GM18498 (cell line): ENCODE data around the gene BAAT.
"Not testable (repeated sequence)": the region's sequence is repeated elsewhere in the genome, so short reads cannot be mapped to it uniquely, and the experiment has no call there.

ENCODE experiments used
- ATAC-seq: cut with Tn5 transposase; IDR thresholded peaks from one replicate; pipeline ENCODE4 v1.9.1; 2021; ENCODE audit warnings: mild to moderate bottlenecking, moderate library complexity; ENCODE audit not compliant: unreplicated experiment

The BAAT gene

DNA sequence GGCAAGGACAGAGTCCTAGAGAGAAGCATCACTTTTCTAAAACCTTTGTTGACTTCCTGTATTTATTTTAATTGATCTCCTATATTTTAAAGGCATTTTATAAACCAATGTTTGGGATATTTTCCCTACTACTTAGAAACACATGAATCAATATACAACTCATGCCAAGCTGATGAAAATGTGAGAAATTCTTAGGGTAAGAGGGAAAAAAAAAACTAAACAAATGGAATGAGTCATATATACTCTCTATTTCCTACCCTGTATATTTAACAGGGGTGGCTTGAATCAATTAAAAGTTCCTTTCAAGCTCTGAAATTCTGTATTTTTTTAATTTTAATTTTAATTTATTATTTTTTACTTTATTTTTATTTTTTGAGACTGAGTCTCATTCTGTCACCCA, 19.6 kb downstream of the BAAT start:
- ATAC-seq: no peak

- no peak for ATAC-seq
Measured at GRCh38 chr9:101362450-101362849, 22.4 kb downstream of the BAAT start.

- no peak for ATAC-seq
Measured at GRCh38 chr9:101360647-101361046, 24.2 kb downstream of the BAAT start.

DNA sequence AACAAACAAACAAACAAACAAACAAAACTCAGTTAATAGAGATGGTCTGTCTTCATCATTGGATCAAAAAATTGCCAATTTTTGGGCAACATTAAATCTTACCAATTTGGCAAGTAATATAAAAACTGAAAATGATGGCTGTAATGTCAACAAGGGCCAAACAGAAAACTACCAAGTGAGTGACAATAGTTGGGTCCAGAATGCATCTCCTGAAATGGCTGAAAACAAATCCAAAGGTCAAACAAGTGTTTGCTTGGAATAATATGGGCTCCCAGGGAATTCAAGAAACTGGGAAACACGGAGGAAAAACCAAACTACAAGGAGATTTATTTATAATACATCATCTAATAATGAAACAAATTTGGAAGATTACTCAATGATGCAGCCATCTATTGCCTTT, 25.1 kb downstream of the BAAT start:
- ATAC-seq: no peak

DNA sequence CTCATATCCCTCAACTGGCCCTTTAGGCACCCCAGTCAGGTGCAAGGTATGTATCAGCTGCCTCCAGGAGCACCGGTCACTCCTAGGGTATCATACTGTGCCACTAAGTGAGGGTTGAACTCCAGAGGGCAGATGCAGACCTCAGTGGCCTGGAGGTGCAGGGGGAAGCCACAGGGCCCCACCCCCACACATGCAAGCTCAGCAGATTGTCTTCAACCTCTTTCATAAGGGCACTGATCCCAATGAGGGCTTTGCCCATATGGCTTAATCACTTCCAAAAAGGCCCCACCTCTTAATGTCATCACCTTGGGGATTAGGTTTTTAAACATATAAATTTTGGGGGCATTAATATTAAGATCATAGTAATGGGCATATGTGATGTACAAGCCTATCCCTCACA, 28.2 kb downstream of the BAAT start:
- ATAC-seq: no peak

DNA sequence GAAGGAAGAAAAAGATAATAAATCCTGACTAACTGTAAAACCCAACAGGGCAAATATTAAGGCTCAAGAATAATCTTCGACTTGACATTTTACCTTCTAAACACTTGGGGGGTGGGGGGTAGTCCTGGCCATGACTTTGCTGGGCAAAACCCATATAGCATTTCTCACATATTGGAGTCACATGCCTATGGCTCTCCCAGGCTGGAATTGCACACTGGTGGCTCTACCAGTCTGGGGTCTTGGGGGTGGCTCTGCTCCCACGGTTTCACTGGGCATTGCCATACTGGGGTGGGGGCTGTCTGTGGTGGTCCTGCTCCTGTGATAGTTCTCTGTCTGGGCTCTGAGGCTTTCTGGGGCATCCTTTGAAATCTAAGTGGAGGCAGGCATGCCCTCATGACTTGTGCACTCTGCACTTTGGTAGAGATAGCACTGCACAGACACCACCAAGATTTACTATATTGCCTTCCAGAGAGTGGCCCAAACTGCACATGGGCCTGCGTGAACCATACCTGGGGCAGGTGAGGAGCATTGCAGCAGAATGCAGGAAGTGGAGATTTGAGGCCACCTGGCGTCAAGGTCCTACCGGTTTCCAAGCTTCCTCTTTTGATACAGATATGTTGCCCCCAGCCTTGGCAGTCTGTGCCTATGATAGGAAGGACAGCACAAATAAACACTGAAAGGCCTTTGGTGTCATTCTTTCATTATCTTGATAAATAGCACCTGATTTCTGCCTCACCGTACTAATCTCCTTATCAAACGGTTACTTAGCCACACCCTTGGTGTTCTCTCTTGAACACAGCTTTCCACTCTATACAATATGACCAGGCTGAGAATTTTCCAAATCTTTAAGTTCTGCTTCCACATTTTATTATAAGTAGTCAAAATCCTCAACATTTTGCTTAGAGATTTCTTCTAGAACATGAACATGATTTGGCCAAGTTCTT, 29.8 kb downstream of the BAAT start:
- no peak for ATAC-seq

DNA sequence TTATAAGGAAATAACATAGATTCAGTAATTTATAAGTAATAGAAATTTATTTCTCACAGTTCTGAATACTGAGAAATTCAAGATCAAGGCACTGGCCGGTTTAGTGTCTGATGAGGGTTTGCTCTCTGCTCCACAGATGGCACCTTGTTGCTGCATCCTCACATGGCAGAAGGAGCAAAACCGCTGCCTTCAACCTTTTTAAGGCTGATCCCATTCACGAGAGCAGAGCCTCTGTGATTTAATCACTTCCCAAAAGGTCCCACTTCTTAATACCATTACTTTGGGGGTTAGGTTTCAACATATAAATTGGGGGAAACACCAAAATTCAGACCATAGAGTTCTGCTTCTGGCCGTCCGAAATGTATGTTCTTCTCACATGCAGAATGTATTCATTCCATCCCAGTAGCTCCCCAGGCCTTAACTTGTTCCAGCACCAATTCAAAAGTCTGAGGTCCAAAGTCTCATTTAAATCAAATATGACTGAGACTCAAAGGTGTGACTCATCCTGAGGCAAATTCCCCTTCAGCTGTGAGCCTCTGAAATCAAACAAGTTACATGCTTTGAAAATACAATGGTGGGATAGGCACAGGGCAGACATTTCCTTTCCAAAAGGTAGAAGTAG, 30.6 kb downstream of the BAAT start:
- no peak for ATAC-seq

DNA sequence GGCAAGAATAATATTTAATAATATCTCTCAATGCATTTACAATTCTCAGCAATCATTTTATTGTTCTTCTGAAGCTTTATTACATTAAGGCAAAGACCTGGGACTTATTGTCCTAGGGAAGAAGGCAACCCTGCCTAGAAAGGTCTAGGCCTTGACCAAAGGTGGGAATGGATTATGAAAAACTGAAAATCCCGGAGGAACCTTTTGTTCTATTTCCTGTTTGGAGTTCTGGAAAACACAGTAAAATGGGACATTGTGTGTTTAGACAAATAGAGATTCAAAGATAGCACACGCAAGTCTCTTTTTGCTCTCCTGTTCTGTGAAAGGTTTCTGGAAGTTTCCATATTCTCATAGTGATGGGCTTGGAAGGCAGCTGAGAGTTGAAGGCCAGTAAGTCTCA, 31.1 kb downstream of the BAAT start:
- no peak for ATAC-seq

DNA sequence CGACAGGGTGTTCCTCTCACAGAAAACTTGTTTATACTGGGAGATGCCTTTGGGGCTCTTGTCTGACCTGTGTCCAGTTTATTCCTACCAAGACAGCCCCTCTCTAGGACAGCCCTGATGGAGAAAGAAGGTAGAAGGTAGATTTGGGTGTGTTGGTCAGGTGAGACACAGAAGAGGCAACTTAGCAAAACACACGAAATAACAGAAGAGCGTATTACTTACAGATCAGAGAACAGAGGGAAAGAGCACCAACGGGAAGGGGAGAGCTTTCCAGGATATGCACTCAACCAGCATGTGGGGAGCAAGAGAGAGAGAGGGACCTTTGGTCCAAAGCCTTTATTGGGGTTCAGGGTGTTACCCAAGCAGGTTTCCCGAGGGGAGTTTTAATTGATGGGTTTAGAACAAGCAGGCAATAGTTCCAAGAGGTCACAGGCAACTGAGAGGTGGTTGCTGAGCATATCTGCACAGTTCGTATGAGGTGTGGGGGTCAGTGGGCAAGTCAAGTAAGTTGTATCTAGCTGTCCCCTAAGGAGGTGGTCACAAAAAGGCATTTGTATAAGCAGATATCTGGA, 31.8 kb downstream of the BAAT start:
- ATAC-seq: no peak

DNA sequence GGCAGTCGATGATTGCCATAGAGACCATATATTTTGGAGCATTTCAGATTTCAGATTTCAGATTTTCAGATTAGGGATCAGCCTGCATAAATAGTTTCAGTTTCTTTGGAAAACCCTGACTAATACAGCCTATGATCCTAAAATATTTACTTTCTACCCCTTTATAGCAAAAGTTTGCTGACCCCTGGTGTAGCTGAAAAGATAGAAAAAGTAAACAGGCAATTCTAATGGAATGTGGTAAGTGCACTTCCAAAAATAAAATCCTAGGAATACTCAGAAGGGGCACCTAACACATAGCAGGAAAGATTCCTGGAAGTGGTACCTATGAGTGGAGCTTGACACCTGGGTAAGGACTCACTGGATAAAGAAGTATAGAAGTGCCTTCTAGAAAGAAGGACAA, 34.5 kb downstream of the BAAT start:
- ATAC-seq: no peak

DNA sequence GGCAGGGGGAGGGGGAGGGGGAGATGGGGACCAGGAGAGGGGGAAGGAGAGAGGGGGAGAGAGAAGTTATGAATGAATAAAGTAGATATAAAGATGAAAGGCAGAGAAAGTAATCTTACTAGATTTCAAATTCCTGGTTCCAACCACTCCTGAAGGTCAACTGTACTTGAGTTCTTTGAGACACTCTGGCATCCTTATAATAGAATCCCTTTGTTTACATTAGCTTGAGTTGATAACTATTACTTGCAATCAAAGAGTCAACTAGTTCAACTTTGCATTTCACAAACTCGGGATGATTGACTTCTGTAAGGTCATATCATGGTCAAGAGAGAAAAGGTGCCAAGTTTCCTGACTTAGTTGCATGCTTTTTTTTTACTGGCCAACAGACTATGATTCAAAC, 42.2 kb downstream of the BAAT start:
- ATAC-seq: no peak

GRCh38 chr9:101341958-101342357, 42.8 kb downstream of the BAAT start:
- no peak for ATAC-seq

DNA sequence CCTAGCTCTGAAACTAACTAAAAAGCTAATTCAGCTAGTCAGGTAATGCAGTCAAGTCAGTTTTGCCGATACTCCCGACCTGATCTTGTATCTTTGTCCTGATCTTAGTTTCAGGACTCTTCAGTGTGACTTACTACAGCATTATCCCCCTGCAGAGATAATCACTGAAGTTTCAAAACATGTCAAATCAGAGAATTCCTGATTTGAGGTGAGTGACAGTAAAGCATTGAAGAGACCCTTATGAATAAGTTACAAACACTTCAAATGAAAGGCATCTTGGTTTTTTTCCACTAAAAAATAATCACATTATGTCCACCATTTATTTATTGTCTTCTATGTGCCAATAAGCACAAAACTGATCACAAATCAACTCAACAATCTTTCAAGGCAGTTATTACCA, 47.6 kb downstream of the BAAT start:
- no peak for ATAC-seq

DNA sequence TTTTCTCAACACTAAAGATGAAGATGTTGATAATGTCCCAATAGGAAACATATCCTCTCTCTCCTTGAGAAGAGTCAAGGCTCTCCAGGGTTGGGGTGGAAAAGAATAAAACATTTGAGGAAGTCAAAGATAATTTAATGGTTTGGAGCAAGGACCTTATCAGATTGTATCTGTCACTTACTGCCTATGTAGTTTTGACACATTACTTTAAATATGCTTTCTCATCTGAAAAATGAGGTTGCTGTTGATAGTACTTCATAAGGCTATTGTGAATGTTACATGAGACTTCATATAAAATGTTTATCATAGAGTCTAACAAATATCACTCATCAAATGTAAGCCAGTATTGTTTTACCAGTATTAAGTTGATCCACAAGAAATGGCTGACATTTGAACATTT, 48.7 kb downstream of the BAAT start:
- no peak for ATAC-seq

DNA sequence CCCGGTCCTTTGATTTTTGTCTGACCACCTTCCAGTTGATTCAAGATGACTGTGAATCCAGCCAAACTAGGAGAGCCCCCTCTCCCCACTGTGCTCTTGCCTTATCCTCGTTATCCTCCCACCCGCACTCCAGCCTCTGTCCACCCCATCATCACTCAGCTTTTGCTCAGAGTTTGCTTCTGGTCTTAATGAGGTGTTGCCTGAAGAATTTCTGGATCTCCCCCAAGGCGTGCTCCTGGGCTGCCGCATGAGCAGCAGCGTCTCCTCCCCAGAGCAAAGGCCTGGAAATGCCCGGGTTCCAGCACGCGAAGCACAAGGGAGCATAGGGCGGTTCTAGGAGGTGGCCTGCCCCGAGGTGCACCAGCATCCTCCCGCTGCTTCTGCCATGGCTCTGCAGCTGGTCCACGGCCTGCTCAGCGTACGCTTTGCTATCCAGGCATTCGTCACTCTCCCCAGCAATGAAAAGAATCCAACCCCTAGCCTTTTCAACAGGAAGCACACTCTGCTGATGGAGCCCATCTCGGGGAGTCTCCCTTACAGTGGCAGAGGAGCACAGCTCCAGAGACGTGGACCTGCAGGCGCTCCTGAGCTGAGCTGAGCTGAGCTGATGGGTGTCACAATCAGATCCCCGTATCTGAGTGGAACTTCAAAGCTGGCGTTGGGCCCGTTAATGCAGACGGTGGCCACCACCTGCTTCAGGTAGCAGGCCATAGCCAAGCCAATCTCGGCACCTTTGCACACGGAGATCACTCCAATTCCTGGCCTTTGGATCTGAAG, 50.7 kb downstream of the BAAT start:
- ATAC-seq: no peak

- no peak for ATAC-seq
Measured at GRCh38 chr9:101333490-101333889, 51.3 kb downstream of the BAAT start.

GRCh38 chr9:101332362-101332761, 52.4 kb downstream of the BAAT start:
- ATAC-seq: no peak

DNA sequence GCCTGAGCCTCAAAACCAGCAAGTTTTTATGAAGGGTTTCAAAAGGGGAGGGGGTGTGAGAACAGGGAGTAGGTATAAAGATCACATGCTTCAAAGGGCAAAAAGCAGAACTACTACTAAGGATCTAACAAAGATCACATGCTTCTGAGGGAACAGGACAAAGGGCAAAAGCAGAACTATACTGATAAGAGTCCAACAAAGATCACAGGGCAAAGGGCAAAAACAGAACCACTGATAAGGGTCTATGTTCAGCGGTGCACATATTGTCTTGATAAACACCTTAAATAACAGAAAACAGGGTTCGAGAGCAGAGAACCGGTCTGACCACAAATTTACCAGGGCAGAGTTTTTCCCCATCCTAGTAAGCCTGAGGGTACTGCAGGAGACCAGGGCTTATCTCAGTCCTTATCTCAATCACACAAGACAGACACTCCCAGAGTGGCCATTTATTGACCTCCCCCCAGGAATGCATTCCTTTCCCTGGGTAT, 57.3 kb downstream of the BAAT start:
- not testable (repeated sequence) for ATAC-seq

- ATAC-seq: no peak
Measured at GRCh38 chr9:101326501-101326900, 58.3 kb downstream of the BAAT start.

DNA sequence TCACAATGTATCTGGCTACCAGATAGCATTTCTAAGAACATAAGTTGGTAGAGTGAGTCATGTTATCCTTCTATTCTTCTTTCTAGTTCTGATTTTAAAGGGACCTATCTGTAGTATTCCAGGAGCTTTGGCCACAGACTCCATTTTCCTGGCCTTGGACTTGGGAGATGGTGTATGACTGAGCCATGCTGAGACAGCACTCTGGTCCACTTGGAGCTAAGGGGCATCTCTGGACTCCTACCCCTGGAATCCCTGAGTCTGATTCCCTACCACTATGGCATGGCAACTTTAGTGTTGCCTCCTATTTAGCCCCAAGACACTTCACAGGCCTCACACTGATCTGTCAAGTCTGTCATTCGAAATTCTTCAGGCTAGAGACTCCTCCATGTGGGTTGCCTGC, 58.8 kb downstream of the BAAT start:
- ATAC-seq: no peak

DNA sequence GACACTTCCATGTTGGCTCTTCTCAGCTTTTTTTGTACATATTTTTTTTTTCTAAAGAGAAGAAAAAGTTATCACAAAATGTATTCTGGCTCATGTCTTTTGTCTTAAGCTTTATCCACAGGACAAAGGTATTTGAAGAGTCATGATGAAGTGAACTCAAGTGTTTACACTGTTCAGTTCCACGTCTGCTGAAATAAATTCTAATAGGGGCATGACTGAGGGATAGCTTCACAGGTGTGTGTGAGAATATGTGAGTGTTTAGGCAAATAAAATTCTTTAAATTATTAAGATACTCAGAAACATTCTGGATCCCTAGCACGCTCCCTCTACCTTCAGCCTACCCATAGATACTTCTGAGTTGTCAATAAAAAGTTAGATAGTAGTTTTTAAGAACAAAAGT, 59.8 kb downstream of the BAAT start:
- ATAC-seq: no peak
